ENCODE data around the gene BCAR3.

GRCh38 chr1:93656491-93656890 is 25.1 kb downstream of the BCAR3 start:
- TF ChIP-seq, protein P1, sequence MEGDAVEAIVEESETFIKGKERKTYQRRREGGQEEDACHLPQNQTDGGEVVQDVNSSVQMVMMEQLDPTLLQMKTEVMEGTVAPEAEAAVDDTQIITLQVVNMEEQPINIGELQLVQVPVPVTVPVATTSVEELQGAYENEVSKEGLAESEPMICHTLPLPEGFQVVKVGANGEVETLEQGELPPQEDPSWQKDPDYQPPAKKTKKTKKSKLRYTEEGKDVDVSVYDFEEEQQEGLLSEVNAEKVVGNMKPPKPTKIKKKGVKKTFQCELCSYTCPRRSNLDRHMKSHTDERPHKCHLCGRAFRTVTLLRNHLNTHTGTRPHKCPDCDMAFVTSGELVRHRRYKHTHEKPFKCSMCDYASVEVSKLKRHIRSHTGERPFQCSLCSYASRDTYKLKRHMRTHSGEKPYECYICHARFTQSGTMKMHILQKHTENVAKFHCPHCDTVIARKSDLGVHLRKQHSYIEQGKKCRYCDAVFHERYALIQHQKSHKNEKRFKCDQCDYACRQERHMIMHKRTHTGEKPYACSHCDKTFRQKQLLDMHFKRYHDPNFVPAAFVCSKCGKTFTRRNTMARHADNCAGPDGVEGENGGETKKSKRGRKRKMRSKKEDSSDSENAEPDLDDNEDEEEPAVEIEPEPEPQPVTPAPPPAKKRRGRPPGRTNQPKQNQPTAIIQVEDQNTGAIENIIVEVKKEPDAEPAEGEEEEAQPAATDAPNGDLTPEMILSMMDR (IDR thresholded peaks at IDR 0.05; ENCODE audit: poor library complexity): no peak
- TF ChIP-seq EZH2 (IDR thresholded peaks at IDR 0.05; ENCODE audit: borderline replicate concordance): no peak
- TF ChIP-seq EZH2phosphoT487 (IDR thresholded peaks at IDR 0.05; ENCODE audit: low read depth, severe bottlenecking, unreplicated experiment): no peak
